ENCODE measurements around the gene TAF4. TPM values are rescaled to one million over a fixed set of nuclear protein-coding genes. Genes with fewer than 3 reads are reported as not detected.

TAF4 gene
- total and polyA plus RNA-seq, 7 donors, result 3.6 to 13.3 (median 8.9) TPM

- Histone ChIP-seq H3K36me3 (no peaks in the 10 kb centered on the region), H3K4me1 (peaks cover 0 to 13% (median 11%) of the 10 kb centered on the region in 4 donors), H3K4me3 (no peak overlapping the region), H3K9me3 (no peaks in the 10 kb centered on the region), H3K27ac (no peak overlapping the region), H3K27me3 (no peaks in the 10 kb centered on the region)
- TF ChIP-seq POLR2A (IDR thresholded peaks at IDR 0.05) (no peak), POLR2AphosphoS5 (IDR thresholded peaks at IDR 0.05) (no peak), CTCF (IDR thresholded peaks at IDR 0.05) (no peak), EP300 (IDR thresholded peaks at IDR 0.05) (no peak)
- intact Hi-C loops (cut with DNase I), result no loop called here
- WGBS, 2 donors, result 87 to 92% methylated on average over 22 of the region's 22 CpGs
- peak; percentile 54 for DNase-seq
Measured at GRCh38 chr20:62049342-62050165, 16.1 kb downstream of the TAF4 start.

- Histone ChIP-seq H3K9me3 (no peaks in the 10 kb centered on the region), H3K27ac (no peak overlapping the region), H3K4me1 (peaks cover 0 to 13% (median 11%) of the 10 kb centered on the region in 4 donors), H3K36me3 (no peaks in the 10 kb centered on the region), H3K4me3 (no peak overlapping the region), H3K27me3 (no peaks in the 10 kb centered on the region)
- TF ChIP-seq CTCF (IDR thresholded peaks at IDR 0.05), result no peak
- TF ChIP-seq POLR2A (IDR thresholded peaks at IDR 0.05), result no peak
- TF ChIP-seq EP300 (IDR thresholded peaks at IDR 0.05), result no peak
- TF ChIP-seq POLR2AphosphoS5 (IDR thresholded peaks at IDR 0.05), result no peak
- WGBS, 2 donors, result 90% methylated on average over 18 of the region's 18 CpGs
- DNase-seq, result no peak
- intact Hi-C loops (cut with DNase I), result no loop called here
Measured at GRCh38 chr20:62048821-62049291, 16.8 kb downstream of the TAF4 start.

- Histone ChIP-seq H3K4me3 (no peak overlapping the region), H3K27me3 (no peaks in the 10 kb centered on the region), H3K36me3 (no peaks in the 10 kb centered on the region), H3K9me3 (no peaks in the 10 kb centered on the region), H3K4me1 (peaks cover 0 to 13% (median 11%) of the 10 kb centered on the region in 4 donors), H3K27ac (no peak overlapping the region)
- WGBS, 2 donors, result 86 to 89% methylated on average over 7 of the region's 7 CpGs
- no peak for TF ChIP-seq EP300 (IDR thresholded peaks at IDR 0.05)
- intact Hi-C loops (cut with DNase I), result no loop called here
- DNase-seq, result no peak
Measured at GRCh38 chr20:62048346-62048761, 17.3 kb downstream of the TAF4 start.

GRCh38 chr20:62047666-62048345 is 17.9 kb downstream of the TAF4 start:
- no peak for TF ChIP-seq POLR2A (IDR thresholded peaks at IDR 0.05)
- no peak for TF ChIP-seq CTCF (IDR thresholded peaks at IDR 0.05)
- no peak for TF ChIP-seq EP300 (IDR thresholded peaks at IDR 0.05)
- TF ChIP-seq POLR2AphosphoS5 (IDR thresholded peaks at IDR 0.05), result no peak
- H3K27ac ChIP-seq, result no peak overlapping the region
- no peak overlapping the region for H3K4me3 ChIP-seq
- peak; percentile 50 for DNase-seq
- no peaks in the 10 kb centered on the region for H3K36me3 ChIP-seq
- intact Hi-C loops (cut with DNase I), result no loop called here
- H3K4me1 ChIP-seq, result peaks cover 0 to 13% (median 11%) of the 10 kb centered on the region in 4 donors
- 95 to 97% methylated on average over 24 of the region's 24 CpGs for WGBS, 2 donors
- no peaks in the 10 kb centered on the region for H3K27me3 ChIP-seq
- no peaks in the 10 kb centered on the region for H3K9me3 ChIP-seq

- Histone ChIP-seq H3K27ac (no peak overlapping the region), H3K4me1 (peaks cover 0 to 10% (median 7%) of the 10 kb centered on the region in 4 donors), H3K4me3 (no peak overlapping the region), H3K9me3 (no peaks in the 10 kb centered on the region), H3K27me3 (no peaks in the 10 kb centered on the region), H3K36me3 (no peaks in the 10 kb centered on the region)
- TF ChIP-seq CTCF (IDR thresholded peaks at IDR 0.05), result no peak
- TF ChIP-seq EP300 (IDR thresholded peaks at IDR 0.05), result no peak
- no peak for TF ChIP-seq POLR2AphosphoS5 (IDR thresholded peaks at IDR 0.05)
- TF ChIP-seq POLR2A (IDR thresholded peaks at IDR 0.05), result no peak
- intact Hi-C loops (cut with DNase I), result no loop called here
- 96 to 97% methylated on average over 15 of the region's 15 CpGs for WGBS, 2 donors
- DNase-seq, result peak; percentile 15
Measured at GRCh38 chr20:62046431-62046830, 19.2 kb downstream of the TAF4 start.

Measured in sigmoid colon (tissue), 7 donors.